ENCODE measurements around the gene TTLL4. TPM values are rescaled to one million over a fixed set of nuclear protein-coding genes. Genes with fewer than 3 reads are reported as not detected.

TTLL4 gene
- total and polyA plus RNA-seq, 5 donors from 2014 or later = 4.1 to 19.0 (median 4.8) TPM

- H3K27ac ChIP-seq (ENCODE audit: insufficient read depth, low read length, poor library complexity, severe bottlenecking) = no peak overlapping the region
- peaks cover 68% of the 10 kb centered on the region for H3K27me3 Mint-ChIP-seq
- H3K4me1 Mint-ChIP-seq = peaks cover 0 to 11% (median 3%) of the 10 kb centered on the region in 4 donors
- H3K4me1 ChIP-seq (ENCODE audit: control insufficient read depth, insufficient read depth, low read length, poor library complexity, severe bottlenecking) = peaks cover 7% of the 10 kb centered on the region
- peaks cover 28% of the 10 kb centered on the region for H3K27me3 ChIP-seq (ENCODE audit: control insufficient read depth, insufficient read depth, low read length)
- peaks cover 0 to 4% (median 0%) of the 10 kb centered on the region in 7 donors for H3K9me3 Mint-ChIP-seq
- peaks cover 6% of the 10 kb centered on the region for H3K36me3 Mint-ChIP-seq
- ATAC-seq (ENCODE audit: low read depth in 2 of 2) (no peak), DNase-seq (no peak)
- no peaks in the 10 kb centered on the region for H3K36me3 ChIP-seq (ENCODE audit: control insufficient read depth, insufficient read depth, low read length)
- H3K4me3 Mint-ChIP-seq = no peak overlapping the region
- no peak overlapping the region for H3K27ac Mint-ChIP-seq
- no peak overlapping the region for H3K4me3 ChIP-seq (ENCODE audit: low read depth, low read length)
- H3K9me3 ChIP-seq (ENCODE audit: control insufficient read depth in 2 of 2, low read length in 2 of 2) = no peaks in the 10 kb centered on the region
These were observed 73.1 kb downstream of the TTLL4 start for GRCh38 chr2:218783688-218784087.

GRCh38 chr2:218785103-218785502 is 74.5 kb downstream of the TTLL4 start:
- peaks cover 28% of the 10 kb centered on the region for H3K27me3 ChIP-seq (ENCODE audit: control insufficient read depth, insufficient read depth, low read length)
- Mint-ChIP-seq H3K4me1 (peaks cover 0 to 11% (median 3%) of the 10 kb centered on the region in 4 donors), H3K27me3 (peaks cover 73% of the 10 kb centered on the region), H3K36me3 (peaks cover 6% of the 10 kb centered on the region), H3K27ac (no peak overlapping the region), H3K9me3 (peaks cover 0 to 2% (median 0%) of the 10 kb centered on the region in 7 donors), H3K4me3 (no peak overlapping the region)
- no peaks in the 10 kb centered on the region for H3K9me3 ChIP-seq (ENCODE audit: control insufficient read depth in 2 of 2, low read length in 2 of 2)
- no peak overlapping the region for H3K4me3 ChIP-seq (ENCODE audit: low read depth, low read length)
- DNase-seq = no peak
- peaks cover 7% of the 10 kb centered on the region for H3K4me1 ChIP-seq (ENCODE audit: control insufficient read depth, insufficient read depth, low read length, poor library complexity, severe bottlenecking)
- ATAC-seq (ENCODE audit: low read depth in 2 of 2) = no peak
- no peaks in the 10 kb centered on the region for H3K36me3 ChIP-seq (ENCODE audit: control insufficient read depth, insufficient read depth, low read length)
- no peak overlapping the region for H3K27ac ChIP-seq (ENCODE audit: insufficient read depth, low read length, poor library complexity, severe bottlenecking)

- Histone ChIP-seq H3K27me3 (ENCODE audit: control insufficient read depth, insufficient read depth, low read length) (peaks cover 25% of the 10 kb centered on the region), H3K4me1 (ENCODE audit: control insufficient read depth, insufficient read depth, low read length, poor library complexity, severe bottlenecking) (peaks cover 7% of the 10 kb centered on the region), H3K9me3 (ENCODE audit: control insufficient read depth in 2 of 2, low read length in 2 of 2) (no peaks in the 10 kb centered on the region), H3K4me3 (ENCODE audit: low read depth, low read length) (no peak overlapping the region), H3K27ac (ENCODE audit: insufficient read depth, low read length, poor library complexity, severe bottlenecking) (no peak overlapping the region), H3K36me3 (ENCODE audit: control insufficient read depth, insufficient read depth, low read length) (no peaks in the 10 kb centered on the region)
- no peak for ATAC-seq (ENCODE audit: low read depth in 2 of 2)
- DNase-seq = no peak
- Mint-ChIP-seq H3K27ac (no peak overlapping the region), H3K4me1 (peaks cover 0 to 7% (median 2%) of the 10 kb centered on the region in 4 donors), H3K27me3 (peaks cover 72% of the 10 kb centered on the region), H3K9me3 (no peaks in the 10 kb centered on the region), H3K4me3 (no peak overlapping the region), H3K36me3 (peaks cover 6% of the 10 kb centered on the region)
These were observed 75.5 kb downstream of the TTLL4 start for GRCh38 chr2:218786133-218786532.

GRCh38 chr2:218788529-218789255 is 78.1 kb downstream of the TTLL4 start:
- ATAC-seq (ENCODE audit: low read depth in 2 of 2) = no peak
- DNase-seq = no peak
- Mint-ChIP-seq H3K36me3 (peaks cover 2% of the 10 kb centered on the region), H3K27ac (no peak overlapping the region), H3K4me3 (no peak overlapping the region), H3K27me3 (peaks cover 51% of the 10 kb centered on the region), H3K4me1 (no peaks in the 10 kb centered on the region), H3K9me3 (no peaks in the 10 kb centered on the region)
- Histone ChIP-seq H3K4me1 (ENCODE audit: control insufficient read depth, insufficient read depth, low read length, poor library complexity, severe bottlenecking) (no peaks in the 10 kb centered on the region), H3K9me3 (ENCODE audit: control insufficient read depth in 2 of 2, low read length in 2 of 2) (no peaks in the 10 kb centered on the region), H3K4me3 (ENCODE audit: low read depth, low read length) (no peak overlapping the region), H3K27ac (ENCODE audit: insufficient read depth, low read length, poor library complexity, severe bottlenecking) (no peak overlapping the region), H3K27me3 (ENCODE audit: control insufficient read depth, insufficient read depth, low read length) (peaks cover 17% of the 10 kb centered on the region), H3K36me3 (ENCODE audit: control insufficient read depth, insufficient read depth, low read length) (no peaks in the 10 kb centered on the region)

- H3K4me3 Mint-ChIP-seq = no peak overlapping the region
These were observed 81.8 kb downstream of the TTLL4 start for GRCh38 chr2:218792433-218792832.

DNA sequence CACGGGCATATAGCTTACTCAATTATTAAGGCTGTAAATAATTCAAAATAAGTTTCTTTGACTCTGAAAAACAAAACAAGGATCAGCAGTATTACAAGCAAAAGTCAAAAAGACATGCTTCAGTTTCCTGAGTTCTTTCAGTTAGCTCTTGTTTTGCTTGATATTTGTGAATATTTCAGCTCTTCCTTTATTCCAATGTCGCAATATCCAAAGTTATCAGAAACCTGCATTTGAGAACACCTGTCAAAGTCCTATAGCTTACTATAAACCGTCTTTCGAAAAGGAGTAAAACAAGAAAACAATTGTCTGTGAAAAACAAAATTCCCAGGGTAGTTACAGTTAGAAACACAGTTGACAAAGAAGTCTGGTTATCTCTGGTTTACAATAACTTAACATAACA is 86.1 kb downstream of the TTLL4 start:
- no peak for ATAC-seq (ENCODE audit: low read depth in 2 of 2)

More at GRCh38 chr2:218792433-218792832, 81.8 kb downstream of the TTLL4 start:
- no peaks in the 10 kb centered on the region for H3K9me3 Mint-ChIP-seq
- no peak for DNase-seq
- no peaks in the 10 kb centered on the region for H3K4me1 Mint-ChIP-seq
- no peaks in the 10 kb centered on the region for H3K36me3 Mint-ChIP-seq
- Histone ChIP-seq H3K27me3 (ENCODE audit: control insufficient read depth, insufficient read depth, low read length) (peaks cover 9% of the 10 kb centered on the region), H3K4me3 (ENCODE audit: low read depth, low read length) (no peak overlapping the region), H3K27ac (ENCODE audit: insufficient read depth, low read length, poor library complexity, severe bottlenecking) (no peak overlapping the region), H3K9me3 (ENCODE audit: control insufficient read depth in 2 of 2, low read length in 2 of 2) (no peaks in the 10 kb centered on the region), H3K4me1 (ENCODE audit: control insufficient read depth, insufficient read depth, low read length, poor library complexity, severe bottlenecking) (no peaks in the 10 kb centered on the region), H3K36me3 (ENCODE audit: control insufficient read depth, insufficient read depth, low read length) (no peaks in the 10 kb centered on the region)
- H3K27ac Mint-ChIP-seq = no peak overlapping the region
- peaks cover 32% of the 10 kb centered on the region for H3K27me3 Mint-ChIP-seq
- ATAC-seq (ENCODE audit: low read depth in 2 of 2) = no peak

DNA sequence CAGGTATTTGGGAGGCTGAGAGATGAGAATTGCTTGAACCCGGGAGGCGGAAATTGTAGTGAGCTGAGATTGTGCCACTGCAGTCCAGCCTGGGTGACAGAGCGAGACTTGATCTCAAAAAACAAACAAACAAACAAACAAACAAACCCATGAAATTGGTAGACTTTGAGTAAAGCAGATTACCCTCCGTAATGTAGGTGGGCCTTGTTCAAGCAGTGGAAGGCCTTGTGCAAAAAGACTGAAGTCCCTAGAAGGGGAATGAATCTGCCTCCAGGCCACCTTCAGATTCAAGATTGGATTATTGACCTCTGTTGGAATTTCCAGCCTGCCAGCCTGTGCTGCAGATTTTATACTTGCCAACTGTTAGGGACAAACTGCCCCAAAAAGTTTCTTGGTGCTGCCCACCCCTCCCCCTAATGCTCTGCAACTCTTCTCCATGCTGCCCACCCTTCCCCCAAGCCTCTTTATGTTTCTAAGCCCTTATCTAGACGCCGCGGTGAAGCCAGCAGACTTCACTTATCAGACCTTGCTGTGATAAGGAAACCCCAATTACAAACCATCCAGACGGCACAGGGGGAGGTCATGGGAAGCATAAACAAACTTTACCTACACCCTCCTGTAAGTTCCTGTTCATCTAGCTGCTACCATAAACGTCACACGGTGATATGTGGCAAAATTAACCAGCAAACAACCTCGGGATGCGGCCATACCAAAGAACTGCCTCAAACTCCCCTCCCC is 88.3 kb downstream of the TTLL4 start:
- Mint-ChIP-seq H3K36me3 (no peaks in the 10 kb centered on the region), H3K27me3 (peaks cover 46% of the 10 kb centered on the region), H3K27ac (peak overlapping the region in 1 of 3 donors; percentile 20), H3K9me3 (peaks cover 0 to 2% (median 0%) of the 10 kb centered on the region in 7 donors), H3K4me1 (peaks cover 0 to 2% (median 0%) of the 10 kb centered on the region in 4 donors), H3K4me3 (no peak overlapping the region)
- Histone ChIP-seq H3K4me1 (ENCODE audit: control insufficient read depth, insufficient read depth, low read length, poor library complexity, severe bottlenecking) (no peaks in the 10 kb centered on the region), H3K27me3 (ENCODE audit: control insufficient read depth, insufficient read depth, low read length) (peaks cover 13% of the 10 kb centered on the region), H3K4me3 (ENCODE audit: low read depth, low read length) (no peak overlapping the region), H3K27ac (ENCODE audit: insufficient read depth, low read length, poor library complexity, severe bottlenecking) (no peak overlapping the region), H3K36me3 (ENCODE audit: control insufficient read depth, insufficient read depth, low read length) (no peaks in the 10 kb centered on the region), H3K9me3 (ENCODE audit: control insufficient read depth in 2 of 2, low read length in 2 of 2) (no peaks in the 10 kb centered on the region)
- ATAC-seq (ENCODE audit: low read depth in 2 of 2) (no peak), DNase-seq (no peak)

More for the DNA sequence above, 86.1 kb downstream of the TTLL4 start:
- Histone ChIP-seq H3K27me3 (ENCODE audit: control insufficient read depth, insufficient read depth, low read length) (peaks cover 17% of the 10 kb centered on the region), H3K4me1 (ENCODE audit: control insufficient read depth, insufficient read depth, low read length, poor library complexity, severe bottlenecking) (no peaks in the 10 kb centered on the region), H3K36me3 (ENCODE audit: control insufficient read depth, insufficient read depth, low read length) (no peaks in the 10 kb centered on the region), H3K4me3 (ENCODE audit: low read depth, low read length) (no peak overlapping the region), H3K27ac (ENCODE audit: insufficient read depth, low read length, poor library complexity, severe bottlenecking) (no peak overlapping the region), H3K9me3 (ENCODE audit: control insufficient read depth in 2 of 2, low read length in 2 of 2) (no peaks in the 10 kb centered on the region)
- no peaks in the 10 kb centered on the region for H3K4me1 Mint-ChIP-seq
- H3K9me3 Mint-ChIP-seq = peaks cover 0 to 1% (median 0%) of the 10 kb centered on the region in 7 donors
- no peak overlapping the region for H3K27ac Mint-ChIP-seq
- peaks cover 37% of the 10 kb centered on the region for H3K27me3 Mint-ChIP-seq
- no peak for DNase-seq
- no peaks in the 10 kb centered on the region for H3K36me3 Mint-ChIP-seq
- H3K4me3 Mint-ChIP-seq = no peak overlapping the region
